ENCODE measurements around the gene KRT8.

The KRT8 gene

GRCh38 chr12:52944683-52945388, 40.0 kb upstream of the KRT8 start:
- H3K27me3 Mint-ChIP-seq = peaks cover 26 to 46% of the 10 kb centered on the region in 2 donors
- H3K4me3 Mint-ChIP-seq = no peak overlapping the region
- H3K36me3 Mint-ChIP-seq (ENCODE audit: insufficient read depth) = no peaks in the 10 kb centered on the region
- DNase-seq (no peak), ATAC-seq (replicated peaks) (no peak)
- H3K27ac Mint-ChIP-seq = no peak overlapping the region
- H3K4me1 Mint-ChIP-seq (ENCODE audit: low read depth in 2 of 2) = peaks cover 2 to 4% of the 10 kb centered on the region in 2 donors
- no peaks in the 10 kb centered on the region for H3K9me3 Mint-ChIP-seq

- Mint-ChIP-seq H3K4me3 (no peak overlapping the region), H3K27me3 (peaks cover 26 to 40% of the 10 kb centered on the region in 2 donors), H3K27ac (no peak overlapping the region), H3K36me3 (ENCODE audit: insufficient read depth) (no peaks in the 10 kb centered on the region), H3K4me1 (ENCODE audit: low read depth in 2 of 2) (no peaks in the 10 kb centered on the region), H3K9me3 (no peaks in the 10 kb centered on the region)
- ATAC-seq (replicated peaks) (no peak), DNase-seq (no peak)
These were observed 38.0 kb upstream of the KRT8 start for GRCh38 chr12:52942901-52943181.

GRCh38 chr12:52942066-52942900, 37.4 kb upstream of the KRT8 start:
- Mint-ChIP-seq H3K27ac (no peak overlapping the region), H3K27me3 (peaks cover 26 to 40% of the 10 kb centered on the region in 2 donors), H3K4me3 (no peak overlapping the region), H3K4me1 (ENCODE audit: low read depth in 2 of 2) (no peaks in the 10 kb centered on the region), H3K36me3 (ENCODE audit: insufficient read depth) (no peaks in the 10 kb centered on the region), H3K9me3 (no peaks in the 10 kb centered on the region)
- DNase-seq (no peak), ATAC-seq (replicated peaks) (no peak)

GRCh38 chr12:52929538-52929937, 24.7 kb upstream of the KRT8 start:
- ATAC-seq (replicated peaks) (no peak), DNase-seq (no peak)
- H3K27ac Mint-ChIP-seq = no peak overlapping the region
- H3K36me3 Mint-ChIP-seq (ENCODE audit: insufficient read depth) = no peaks in the 10 kb centered on the region
- H3K4me1 Mint-ChIP-seq (ENCODE audit: low read depth in 2 of 2) = no peaks in the 10 kb centered on the region
- H3K27me3 Mint-ChIP-seq = peaks cover 31 to 32% of the 10 kb centered on the region in 2 donors
- no peak overlapping the region for H3K4me3 Mint-ChIP-seq
- no peaks in the 10 kb centered on the region for H3K9me3 Mint-ChIP-seq

- ATAC-seq (replicated peaks) = no peak
- Mint-ChIP-seq H3K36me3 (ENCODE audit: insufficient read depth) (no peaks in the 10 kb centered on the region), H3K27me3 (peaks cover 31 to 34% of the 10 kb centered on the region in 2 donors), H3K9me3 (no peaks in the 10 kb centered on the region), H3K4me3 (no peak overlapping the region), H3K27ac (no peak overlapping the region), H3K4me1 (ENCODE audit: low read depth in 2 of 2) (no peaks in the 10 kb centered on the region)
- DNase-seq = no peak
These were observed 23.1 kb upstream of the KRT8 start for GRCh38 chr12:52927964-52928363.

DNA sequence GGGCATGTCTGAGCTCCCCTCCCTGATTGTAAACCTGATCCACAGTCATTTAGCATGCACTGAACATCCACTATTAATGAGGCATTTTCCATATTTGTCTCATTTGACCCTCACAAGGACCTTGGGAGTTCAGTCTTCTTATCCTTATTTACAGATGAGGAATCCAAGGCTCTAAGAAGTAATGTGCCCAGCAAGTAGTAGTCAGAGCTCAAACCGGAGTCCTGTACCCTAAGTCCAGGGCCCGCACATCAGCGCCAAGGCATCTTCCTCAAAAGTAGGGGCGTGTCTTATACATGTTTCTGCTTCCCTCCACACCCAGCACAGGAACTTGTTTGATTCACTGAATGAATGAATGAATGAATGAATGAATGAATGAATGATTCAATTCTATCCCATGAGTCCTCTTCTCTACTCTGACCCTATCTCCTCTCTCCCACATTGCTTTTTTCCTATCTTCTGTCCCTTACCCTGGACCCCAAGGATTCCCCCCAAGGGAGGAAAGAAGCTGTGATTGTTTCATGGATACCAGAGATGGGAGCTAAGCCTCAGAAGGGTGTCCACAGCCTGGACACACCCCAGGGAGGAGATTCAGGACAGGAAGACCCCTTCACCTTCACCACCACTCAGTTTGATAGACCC, 21.8 kb upstream of the KRT8 start:
- no peaks in the 10 kb centered on the region for H3K36me3 Mint-ChIP-seq (ENCODE audit: insufficient read depth)
- ATAC-seq (replicated peaks) (no peak), DNase-seq (no peak)
- H3K9me3 Mint-ChIP-seq = no peaks in the 10 kb centered on the region
- H3K4me1 Mint-ChIP-seq (ENCODE audit: low read depth in 2 of 2) = no peaks in the 10 kb centered on the region
- H3K27me3 Mint-ChIP-seq = peaks cover 31 to 36% of the 10 kb centered on the region in 2 donors
- no peak overlapping the region for H3K4me3 Mint-ChIP-seq
- H3K27ac Mint-ChIP-seq = no peak overlapping the region

DNA sequence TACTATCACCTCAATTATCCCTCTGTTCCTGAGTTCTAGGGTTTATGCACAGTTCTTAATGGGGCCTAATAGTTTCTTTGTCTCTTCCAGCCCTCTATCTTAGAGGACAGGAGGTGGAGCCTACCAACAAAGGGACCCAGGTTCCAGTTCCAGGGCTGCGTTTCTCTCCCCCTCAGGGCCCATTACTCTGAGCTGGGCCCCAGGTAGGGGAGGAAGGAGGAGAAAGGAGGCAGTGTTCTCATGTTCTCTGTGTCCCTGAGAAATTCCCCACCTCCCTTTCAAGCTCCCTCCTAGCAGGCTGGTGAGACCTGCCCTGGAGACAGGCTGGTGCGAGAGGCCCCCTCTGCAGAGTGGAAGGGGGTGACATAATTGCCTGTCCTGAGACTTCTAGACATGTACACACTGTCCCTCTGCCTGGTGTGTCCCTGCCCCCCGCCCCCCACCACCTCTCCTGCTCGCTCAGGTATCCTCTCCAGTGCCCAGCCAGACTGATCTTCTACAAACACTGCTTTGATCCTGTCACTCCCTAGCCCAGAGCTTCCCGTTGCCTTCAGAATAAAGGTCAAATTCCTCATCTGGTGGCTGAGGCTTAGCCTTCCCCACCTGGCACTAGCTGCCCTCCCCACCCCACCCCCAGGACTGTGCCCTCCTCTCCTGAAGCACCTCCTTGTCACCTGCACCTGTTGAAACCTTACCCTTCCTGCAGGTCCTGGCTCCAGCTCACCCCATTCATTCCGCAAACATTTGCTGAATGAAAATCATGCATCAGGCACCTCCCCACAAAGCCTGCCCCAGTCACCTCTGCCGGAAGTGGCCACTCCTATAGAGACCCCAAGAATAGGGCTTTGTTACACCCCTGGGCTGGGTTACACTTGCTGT, 21.1 kb upstream of the KRT8 start:
- Mint-ChIP-seq H3K36me3 (ENCODE audit: insufficient read depth) (no peaks in the 10 kb centered on the region), H3K27ac (no peak overlapping the region), H3K4me1 (ENCODE audit: low read depth in 2 of 2) (no peaks in the 10 kb centered on the region), H3K4me3 (no peak overlapping the region), H3K27me3 (peaks cover 27 to 44% of the 10 kb centered on the region in 2 donors), H3K9me3 (no peaks in the 10 kb centered on the region)
- DNase-seq (no peak), ATAC-seq (replicated peaks) (no peak)

- Mint-ChIP-seq H3K4me1 (ENCODE audit: low read depth in 2 of 2) (no peaks in the 10 kb centered on the region), H3K4me3 (no peak overlapping the region), H3K9me3 (no peaks in the 10 kb centered on the region), H3K36me3 (ENCODE audit: insufficient read depth) (no peaks in the 10 kb centered on the region), H3K27ac (no peak overlapping the region), H3K27me3 (peaks cover 19 to 44% of the 10 kb centered on the region in 2 donors)
- ATAC-seq (replicated peaks) = no peak
- no peak for DNase-seq
These were observed 20.2 kb upstream of the KRT8 start for GRCh38 chr12:52924764-52925716.

DNA sequence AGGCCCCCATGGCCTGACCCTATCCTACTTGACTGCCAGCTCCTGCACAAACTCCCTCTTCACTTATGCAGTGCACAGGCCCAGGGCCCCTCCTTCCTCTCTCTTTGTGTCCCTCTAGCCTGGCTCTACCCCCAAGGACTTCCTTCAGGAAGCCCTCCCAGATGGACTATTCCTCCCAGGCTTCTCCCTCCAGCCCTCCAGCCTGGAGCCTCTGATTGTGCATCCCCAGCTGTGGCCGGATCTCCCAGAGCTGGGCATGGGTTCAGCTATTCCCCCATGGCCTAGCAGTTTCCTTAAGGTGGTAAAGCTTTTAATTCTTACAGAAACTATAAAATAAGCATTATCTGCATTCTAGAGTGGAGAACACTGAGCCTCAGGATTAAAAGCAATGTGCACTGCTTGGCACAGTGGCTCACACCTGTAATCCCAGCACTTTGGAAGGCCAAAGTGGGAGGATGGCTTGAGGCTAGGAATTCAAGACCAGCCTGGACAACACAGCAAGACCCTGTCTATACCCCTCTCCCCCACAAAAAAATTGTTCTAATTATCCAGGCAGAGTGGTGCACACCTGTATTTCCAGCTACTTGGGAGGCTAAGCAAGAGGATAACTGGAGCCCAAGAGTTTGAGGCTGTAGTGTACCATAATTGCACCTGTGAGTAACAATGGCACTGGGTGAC, 16.8 kb upstream of the KRT8 start:
- no peak for DNase-seq
- no peak overlapping the region for H3K27ac Mint-ChIP-seq
- H3K27me3 Mint-ChIP-seq = peaks cover 6 to 29% of the 10 kb centered on the region in 2 donors
- H3K36me3 Mint-ChIP-seq (ENCODE audit: insufficient read depth) = peaks cover 3% of the 10 kb centered on the region
- no peak for ATAC-seq (replicated peaks)
- H3K4me1 Mint-ChIP-seq (ENCODE audit: low read depth in 2 of 2) = no peaks in the 10 kb centered on the region
- H3K4me3 Mint-ChIP-seq = no peak overlapping the region
- H3K9me3 Mint-ChIP-seq = no peaks in the 10 kb centered on the region

GRCh38 chr12:52920937-52921336, 16.1 kb upstream of the KRT8 start:
- DNase-seq (no peak), ATAC-seq (replicated peaks) (no peak)
- no peak overlapping the region for H3K4me3 Mint-ChIP-seq
- H3K4me1 Mint-ChIP-seq (ENCODE audit: low read depth in 2 of 2) = no peaks in the 10 kb centered on the region
- H3K27me3 Mint-ChIP-seq = peaks cover 6 to 31% of the 10 kb centered on the region in 2 donors
- H3K36me3 Mint-ChIP-seq (ENCODE audit: insufficient read depth) = peaks cover 3% of the 10 kb centered on the region
- H3K27ac Mint-ChIP-seq = no peak overlapping the region
- H3K9me3 Mint-ChIP-seq = no peaks in the 10 kb centered on the region

GRCh38 chr12:52918784-52919183, 13.9 kb upstream of the KRT8 start:
- Mint-ChIP-seq H3K4me3 (no peak overlapping the region), H3K27me3 (peaks cover under 1 to 38% of the 10 kb centered on the region in 2 donors), H3K36me3 (ENCODE audit: insufficient read depth) (peaks cover 3% of the 10 kb centered on the region), H3K9me3 (no peaks in the 10 kb centered on the region), H3K27ac (no peak overlapping the region), H3K4me1 (ENCODE audit: low read depth in 2 of 2) (no peaks in the 10 kb centered on the region)
- ATAC-seq (replicated peaks) (no peak), DNase-seq (no peak)

DNA sequence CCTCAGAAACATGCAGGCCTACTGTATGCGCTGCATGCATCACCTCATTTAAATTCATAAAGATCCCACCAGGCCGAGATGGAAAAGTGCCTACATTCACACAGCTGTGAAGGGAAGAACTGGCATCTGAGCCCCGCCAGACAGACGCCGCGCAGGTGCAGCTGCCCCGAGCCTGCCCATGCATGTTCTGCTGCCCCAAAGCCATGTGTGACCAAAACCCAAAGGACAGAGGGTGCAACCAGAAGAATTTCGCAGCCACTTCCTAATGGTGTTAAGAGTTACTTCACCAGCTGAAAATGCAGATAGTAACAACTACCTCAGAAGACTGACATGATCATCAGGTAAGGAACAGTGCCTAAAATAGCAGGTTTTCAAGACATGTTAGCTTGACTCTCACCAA, 13.5 kb upstream of the KRT8 start:
- no peak overlapping the region for H3K27ac Mint-ChIP-seq
- no peaks in the 10 kb centered on the region for H3K4me1 Mint-ChIP-seq (ENCODE audit: low read depth in 2 of 2)
- no peaks in the 10 kb centered on the region for H3K9me3 Mint-ChIP-seq
- peaks cover 3% of the 10 kb centered on the region for H3K36me3 Mint-ChIP-seq (ENCODE audit: insufficient read depth)
- H3K4me3 Mint-ChIP-seq = no peak overlapping the region
- ATAC-seq (replicated peaks) = no peak
- H3K27me3 Mint-ChIP-seq = peaks cover 4 to 38% of the 10 kb centered on the region in 2 donors
- DNase-seq = no peak
